Dedifferentiated amniotic fluid mesenchymal stem cell (primary cell): ENCODE data around the gene PPM1D.

Source experiments
- DNase-seq: peaks from one replicate; pipeline ENCODE4 v3.0.0-alpha.2; 2016; ENCODE audit errors: extremely low spot score

Gene PPM1D

DNA sequence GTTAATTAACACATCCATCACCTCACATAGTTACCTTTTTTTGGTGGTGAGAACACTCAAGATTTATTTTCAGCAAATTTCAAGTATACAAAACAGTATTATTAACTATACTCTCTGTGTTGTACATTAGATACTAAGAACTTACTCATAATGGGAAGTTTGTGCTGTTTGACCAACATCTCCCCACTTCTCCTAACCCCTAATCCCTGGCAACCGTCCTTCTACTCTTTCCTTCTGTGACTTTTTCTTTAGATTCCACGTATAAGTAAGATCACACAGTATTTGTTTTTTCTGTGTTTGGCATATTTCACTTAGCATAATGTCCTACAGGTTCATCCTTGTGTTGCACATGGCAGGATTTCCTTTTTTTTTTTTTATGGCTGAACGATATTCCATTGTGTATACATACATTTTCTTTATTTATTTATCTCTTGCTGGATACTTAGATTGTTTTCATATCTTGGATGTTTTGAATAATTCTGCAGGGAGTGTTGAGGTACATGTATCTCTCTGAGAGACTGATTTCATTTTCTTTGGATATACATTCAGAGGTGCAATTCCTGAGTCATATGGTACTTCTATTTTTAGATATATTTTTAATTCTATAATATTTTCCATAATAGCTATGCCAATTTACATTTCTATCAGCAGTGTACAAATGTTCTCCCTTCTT, 19.0 kb downstream of the PPM1D start:
- no peak for DNase-seq

DNA sequence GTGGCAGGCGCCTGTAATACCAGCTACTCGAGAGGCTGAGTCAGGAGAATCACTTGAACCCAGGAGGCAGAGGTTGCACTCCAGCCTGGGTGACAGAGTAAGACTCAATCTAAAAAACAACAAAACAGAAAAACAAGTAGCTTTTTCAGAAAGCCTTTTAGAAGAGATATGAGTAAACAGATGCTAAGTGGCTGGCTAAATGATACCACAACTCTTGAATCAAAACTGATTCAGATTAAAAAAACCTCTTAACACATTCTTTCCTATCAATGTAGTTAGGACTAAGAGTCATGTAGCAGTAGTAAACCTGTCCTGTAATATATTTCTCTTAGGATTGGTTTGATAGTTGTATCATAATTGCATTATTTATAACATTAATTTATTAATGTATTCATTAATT, 23.0 kb downstream of the PPM1D start:
- no peak for DNase-seq

DNA sequence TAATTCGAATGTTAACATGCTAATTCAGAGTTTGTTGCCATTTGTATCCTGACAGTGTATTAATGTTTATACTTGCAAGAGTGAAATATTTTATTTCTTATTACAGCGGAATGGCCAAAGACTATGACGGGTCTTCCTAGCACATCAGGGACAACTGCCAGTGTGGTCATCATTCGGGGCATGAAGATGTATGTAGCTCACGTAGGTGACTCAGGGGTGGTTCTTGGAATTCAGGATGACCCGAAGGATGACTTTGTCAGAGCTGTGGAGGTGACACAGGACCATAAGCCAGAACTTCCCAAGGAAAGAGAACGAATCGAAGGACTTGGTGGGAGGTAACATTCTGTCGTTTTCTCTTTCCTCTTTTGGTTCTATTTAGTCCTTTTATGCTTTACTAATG, 23.4 kb downstream of the PPM1D start:
- no peak for DNase-seq

DNA sequence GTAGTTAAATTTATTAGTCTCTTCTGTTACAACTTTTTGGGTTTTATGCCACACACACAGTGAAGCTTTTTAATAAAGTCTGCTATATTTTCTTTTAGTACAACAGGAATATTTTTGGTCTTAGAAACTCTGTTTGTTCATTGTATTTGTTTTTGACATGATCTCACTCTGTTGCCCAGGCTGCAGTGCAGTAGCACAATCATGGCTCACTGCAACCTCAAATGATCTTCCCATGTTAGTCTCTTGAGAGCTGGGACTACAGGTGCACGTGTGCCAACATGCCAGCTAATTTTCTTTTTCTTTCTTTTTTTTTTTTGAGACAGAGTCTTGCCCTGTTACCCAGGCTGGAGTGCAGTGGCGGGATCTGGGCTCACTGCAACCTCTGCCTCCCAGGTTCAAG, 27.1 kb downstream of the PPM1D start:
- DNase-seq: no peak

DNA sequence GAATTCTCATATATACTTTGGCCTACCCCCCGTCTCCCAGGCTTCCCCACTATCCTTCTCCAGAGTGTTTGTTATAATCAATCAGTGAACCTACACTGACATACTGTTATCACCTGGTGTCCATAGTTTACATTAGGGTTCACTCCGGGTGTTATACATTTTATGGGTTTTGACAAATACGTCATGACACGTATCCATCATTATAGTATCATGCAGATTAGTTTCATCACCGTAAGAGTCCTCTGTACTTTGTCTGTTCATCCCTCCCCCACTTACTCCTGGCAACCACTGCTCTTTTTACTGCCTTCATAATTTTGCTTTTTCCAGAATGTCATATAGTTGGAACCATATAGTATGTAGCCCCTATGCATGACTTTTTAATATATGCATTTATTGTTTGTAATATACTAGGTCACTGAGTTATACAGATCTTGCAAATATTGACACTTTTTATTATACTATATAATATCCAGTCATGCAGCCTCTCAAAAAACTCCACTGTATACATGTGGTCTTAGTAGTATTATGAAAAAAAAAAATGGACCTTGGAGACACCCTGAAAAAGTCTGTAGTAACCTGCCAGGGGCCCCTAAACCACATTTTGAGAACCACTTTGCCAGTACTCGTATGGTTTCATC, 28.4 kb downstream of the PPM1D start:
- no peak for DNase-seq

DNA sequence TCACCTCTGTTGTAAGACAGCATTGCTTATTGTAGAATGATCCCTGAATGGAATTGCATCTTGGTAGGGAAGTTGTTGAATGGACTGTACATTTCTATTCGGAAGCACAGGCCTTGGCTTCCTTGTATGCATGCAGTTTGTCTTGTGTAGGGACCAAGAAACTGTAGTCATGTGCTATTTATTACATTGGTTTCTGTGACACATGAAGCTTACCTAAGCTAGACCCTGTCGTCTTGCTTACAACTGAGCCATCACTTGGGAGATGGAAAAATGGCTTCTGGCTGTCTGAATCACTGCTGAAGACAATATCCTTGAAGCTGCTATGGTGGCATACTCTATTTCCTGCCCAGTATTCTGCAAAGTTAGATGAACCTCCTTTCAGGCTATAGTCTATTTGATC, 29.1 kb downstream of the PPM1D start:
- no peak for DNase-seq

DNA sequence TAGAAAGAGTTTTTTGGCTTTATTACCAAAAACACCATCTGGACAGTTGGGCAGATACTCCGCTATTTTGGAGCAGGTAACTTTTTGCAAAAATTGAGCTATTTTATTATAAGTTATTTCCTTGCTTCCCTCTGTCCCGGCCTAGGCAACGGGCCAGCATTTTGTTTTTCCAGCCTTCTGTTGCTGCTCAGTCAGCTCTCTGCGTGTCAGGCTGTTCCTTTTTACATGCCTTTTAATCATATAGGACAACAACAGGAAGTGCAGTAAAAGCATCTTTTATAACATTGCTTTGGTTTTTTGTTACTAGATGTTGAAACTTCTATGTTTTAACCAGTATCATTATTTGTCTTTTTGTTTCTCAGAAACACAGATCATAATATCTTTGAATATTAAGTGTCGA, 30.4 kb downstream of the PPM1D start:
- no peak for DNase-seq

DNA sequence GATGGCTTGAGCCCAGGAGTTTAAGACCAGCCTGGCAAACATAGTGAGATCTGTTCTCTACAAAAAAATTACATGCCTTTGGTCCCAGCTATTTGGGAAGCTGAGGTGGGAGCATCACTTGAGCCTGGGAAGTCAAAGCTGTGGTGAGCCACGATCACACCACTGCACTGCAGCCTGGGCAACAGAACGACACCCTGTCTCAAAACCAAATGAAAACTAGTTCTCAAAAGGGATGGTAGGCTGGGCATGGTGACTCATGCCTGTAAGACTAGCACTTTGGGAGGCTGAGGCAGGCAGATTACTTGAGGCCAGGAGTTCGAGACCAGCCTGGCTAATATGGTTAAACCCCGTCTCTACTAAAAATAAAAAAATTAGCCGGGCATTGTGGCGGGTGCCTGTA, 31.1 kb downstream of the PPM1D start:
- DNase-seq: no peak

DNA sequence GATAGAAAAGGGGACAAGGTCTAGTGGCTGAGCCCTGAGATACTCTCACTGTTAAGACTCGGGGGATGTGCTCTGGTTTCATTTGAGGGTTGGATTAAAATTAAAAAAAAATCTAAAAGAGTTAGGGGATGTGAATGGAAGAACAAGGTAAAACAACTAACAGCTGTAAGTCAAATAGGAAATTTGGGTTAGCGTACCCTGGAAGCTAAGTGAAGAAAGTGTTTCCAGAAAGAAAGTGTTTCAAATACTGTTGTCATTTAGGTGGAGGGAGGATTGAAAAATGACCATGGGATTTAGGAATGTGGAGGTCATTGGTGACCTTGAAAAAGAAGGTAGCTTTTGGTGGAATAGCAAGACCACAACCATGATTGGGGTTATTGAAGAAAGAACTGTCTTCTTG, 37.7 kb downstream of the PPM1D start:
- no peak for DNase-seq

DNA sequence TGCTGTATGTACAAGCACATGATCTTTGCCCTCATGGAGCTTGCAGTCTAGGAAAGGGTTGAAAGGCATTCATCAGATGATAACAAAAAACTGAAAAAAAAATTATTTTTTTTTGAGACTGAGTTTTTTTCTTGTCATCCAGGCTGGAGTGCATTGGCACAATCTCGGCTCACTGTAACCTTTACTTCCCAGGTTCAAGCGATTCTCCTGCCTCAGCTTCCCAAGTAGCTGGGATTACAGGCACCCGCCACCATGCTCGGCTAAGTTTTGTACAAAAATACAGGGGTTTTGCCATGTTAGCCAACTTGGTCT, 39.0 kb downstream of the PPM1D start:
- no peak for DNase-seq

DNA sequence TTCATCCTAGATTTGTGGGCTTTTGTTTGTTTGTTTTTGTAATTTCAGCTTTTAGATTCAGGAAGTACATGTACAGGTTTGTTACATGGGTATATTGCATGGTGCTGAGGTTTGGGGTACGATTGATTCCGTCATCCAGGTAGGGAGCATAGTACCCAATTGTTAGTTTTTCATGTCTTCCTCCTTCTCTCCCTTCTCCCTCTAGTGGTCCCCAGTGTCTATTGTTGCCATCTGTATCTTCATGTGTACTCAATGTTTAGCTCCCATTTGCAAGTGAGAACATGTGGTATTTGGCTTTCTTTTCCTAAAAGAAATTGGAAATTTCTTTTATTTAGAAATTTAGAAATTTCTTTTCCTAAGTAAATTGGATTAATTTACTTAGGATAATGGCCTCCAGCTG, 40.5 kb downstream of the PPM1D start:
- no peak for DNase-seq

DNA sequence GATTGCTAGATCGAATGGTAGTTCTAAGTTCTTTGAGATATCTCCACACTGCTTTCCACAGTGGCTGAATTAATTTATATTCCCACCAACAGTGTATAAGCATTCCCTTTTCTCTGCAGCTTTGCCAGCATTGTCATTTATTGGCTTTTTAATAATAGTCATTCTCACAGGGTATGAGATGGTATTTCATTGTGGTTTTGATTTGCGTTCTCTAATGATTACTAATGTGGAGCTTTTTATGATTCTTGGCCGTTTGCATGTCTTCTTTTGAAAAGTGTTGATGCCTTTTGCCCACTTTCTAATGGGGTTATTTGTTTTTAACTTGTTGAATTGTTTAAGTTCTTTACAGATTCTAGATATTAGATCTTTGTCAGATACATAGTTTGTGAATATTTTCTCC, 41.1 kb downstream of the PPM1D start:
- DNase-seq: no peak

DNA sequence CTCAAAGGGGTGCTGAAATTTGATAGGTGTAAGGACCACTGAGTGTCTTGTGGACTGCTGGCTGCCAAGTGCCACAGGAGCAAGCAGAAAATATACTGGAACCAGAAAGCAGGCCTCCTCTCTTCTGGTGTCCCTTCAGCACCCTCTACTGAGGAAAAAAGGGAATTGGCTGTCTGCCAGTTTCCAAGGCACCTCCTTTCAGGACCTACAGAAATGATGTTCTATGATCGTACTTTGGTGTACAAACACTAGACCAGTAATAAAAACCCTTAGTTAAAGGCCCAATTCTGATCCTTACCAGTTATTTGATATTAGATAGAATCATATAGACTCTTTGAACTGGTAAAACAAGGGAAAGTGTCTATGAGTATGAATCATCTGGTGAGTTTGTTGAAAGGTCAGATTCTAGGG, 41.8 kb downstream of the PPM1D start:
- peak; percentile 73 for DNase-seq

DNA sequence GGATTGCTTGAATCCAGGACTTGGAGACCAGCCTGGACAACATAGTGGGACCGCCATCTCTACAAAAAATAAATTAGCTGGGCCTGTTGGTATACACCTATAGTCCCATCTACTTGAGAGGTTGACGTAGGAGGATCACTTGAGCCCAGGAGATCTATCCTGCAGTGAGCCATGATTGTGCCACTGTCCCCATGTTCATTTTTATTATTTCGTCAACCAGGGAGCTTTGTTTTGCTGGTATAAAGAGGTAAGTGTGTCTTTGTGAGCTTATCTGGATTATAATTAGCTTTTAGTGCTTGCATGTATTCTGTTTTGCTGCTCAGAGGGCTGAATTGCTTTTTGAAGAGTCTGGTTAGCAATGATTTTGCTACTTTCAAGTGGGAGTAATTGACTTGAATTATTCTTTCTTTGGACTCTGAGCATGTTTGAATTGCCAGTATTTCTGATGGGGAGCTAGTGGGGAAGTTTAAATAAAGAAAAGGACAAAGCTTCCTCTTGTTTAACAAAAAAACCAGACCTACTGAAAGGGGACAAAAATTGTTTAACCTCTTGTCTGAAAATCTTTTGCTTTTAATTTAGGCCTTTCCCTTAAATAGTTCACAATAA, 46.0 kb downstream of the PPM1D start:
- no peak for DNase-seq

DNA sequence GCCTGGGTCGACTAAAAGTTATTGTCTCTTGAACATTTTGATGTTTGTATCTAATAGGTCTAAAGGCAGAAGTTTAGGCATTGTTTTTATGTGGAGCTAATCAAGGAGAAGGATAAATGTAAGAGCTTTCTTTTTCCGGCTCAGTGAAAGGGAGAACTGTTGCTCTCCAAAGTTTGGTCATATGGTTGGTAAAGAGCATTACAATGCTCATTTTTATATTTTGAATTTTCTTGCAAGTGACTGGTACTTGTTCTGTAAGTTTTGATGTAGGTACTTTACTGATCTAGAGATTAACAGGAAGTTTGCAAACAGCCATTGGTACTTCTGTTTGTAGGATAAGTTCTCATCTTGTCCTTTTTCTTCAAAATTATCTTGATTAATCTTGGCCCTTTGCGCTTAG, 46.7 kb downstream of the PPM1D start:
- no peak for DNase-seq

DNA sequence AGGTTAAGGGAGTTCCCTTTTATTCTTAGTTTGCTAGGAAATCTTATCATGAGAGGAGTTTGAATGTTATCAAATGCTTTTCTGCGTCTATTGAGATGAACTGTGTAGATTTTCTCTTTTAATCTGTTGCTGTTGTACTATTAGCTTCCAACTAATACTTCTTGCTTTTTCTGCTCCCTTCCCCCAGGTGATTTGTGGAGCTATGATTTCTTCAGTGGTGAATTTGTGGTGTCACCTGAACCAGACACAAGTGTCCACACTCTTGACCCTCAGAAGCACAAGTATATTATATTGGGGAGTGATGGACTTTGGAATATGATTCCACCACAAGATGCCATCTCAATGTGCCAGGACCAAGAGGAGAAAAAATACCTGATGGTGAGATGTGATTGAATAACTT, 47.7 kb downstream of the PPM1D start:
- DNase-seq: no peak

DNA sequence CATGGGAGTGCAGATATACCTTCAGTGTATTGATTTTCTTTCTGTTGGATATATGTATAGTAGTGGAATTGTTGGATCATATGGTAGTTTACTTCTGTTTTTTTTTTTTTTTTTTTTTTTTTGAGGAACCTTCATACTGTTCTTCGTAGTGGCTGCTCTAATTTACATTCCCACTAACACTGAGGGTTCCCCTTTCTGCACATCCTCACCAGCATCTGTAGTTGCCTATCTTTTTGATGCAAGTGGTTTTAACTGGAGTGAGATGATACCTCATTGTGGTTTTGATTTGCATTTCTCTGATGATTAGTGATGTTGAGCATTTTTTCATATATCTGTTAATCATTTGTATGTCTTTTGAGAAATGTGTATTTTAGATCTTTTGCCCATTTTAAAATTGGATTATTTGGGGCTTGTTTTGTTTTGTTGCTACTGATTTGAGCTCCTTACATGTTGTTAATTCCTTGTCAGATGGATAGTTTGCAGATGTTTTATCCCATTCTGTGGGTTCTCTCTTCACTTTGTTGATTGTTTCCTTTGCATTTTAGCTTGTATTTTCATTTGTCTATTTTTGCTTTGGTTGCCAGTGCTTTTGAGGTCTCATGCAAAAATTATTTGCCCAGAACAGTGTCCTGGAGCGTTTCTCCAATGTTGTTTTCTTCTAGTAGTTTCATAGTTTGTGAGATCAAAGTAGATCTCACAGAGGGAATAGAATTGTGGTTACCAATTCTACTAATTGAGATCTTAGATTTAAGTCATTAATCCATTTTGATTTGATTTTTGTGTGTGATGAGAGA, 52.7 kb downstream of the PPM1D start:
- DNase-seq: no peak

DNA sequence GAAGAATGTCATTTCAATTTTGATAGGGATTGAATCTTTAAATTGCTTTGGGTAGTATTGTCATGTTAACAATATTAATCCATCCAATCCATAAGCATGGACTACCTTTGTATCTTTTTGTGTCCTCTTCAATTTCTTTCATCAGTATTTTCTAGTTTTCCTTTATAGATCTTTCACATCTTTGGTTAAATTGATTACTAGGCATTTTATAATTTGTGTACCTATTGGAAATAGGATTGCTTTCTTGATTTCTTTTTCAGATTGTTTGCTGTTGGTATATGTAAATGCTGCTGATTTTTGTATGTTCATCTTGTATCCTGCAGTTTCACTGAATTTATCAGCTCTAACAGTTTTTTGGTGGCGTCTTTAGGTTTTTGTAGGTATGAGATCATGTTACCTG, 53.6 kb downstream of the PPM1D start:
- DNase-seq: no peak

DNA sequence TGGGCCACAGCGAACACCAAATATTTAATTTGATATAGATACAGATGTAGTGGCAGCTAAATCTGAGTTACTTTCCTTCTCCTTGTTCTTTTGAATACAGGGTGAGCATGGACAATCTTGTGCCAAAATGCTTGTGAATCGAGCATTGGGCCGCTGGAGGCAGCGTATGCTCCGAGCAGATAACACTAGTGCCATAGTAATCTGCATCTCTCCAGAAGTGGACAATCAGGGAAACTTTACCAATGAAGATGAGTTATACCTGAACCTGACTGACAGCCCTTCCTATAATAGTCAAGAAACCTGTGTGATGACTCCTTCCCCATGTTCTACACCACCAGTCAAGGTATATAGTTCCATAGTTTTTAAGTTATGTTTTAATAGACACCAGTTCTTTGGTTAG, 56.5 kb downstream of the PPM1D start:
- no peak for DNase-seq

DNA sequence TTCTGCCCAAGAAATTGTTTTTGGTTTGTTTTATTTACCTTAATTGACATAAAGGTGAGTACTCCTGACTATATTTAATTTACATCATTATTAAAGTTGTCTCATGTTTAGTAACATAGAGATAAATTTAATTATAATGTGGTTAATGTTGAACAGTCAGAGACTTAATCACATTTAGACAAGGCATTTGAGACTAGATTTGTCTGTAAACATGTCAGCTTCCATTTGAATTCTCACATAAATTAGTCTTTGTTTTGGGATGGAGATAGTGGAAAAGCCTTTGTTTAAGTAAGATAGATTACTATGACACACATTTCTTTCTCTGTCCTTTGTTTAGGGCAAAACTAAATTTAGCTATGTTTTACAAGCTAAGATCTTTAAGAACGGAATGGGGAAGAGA, 59.2 kb downstream of the PPM1D start:
- no peak for DNase-seq

DNA sequence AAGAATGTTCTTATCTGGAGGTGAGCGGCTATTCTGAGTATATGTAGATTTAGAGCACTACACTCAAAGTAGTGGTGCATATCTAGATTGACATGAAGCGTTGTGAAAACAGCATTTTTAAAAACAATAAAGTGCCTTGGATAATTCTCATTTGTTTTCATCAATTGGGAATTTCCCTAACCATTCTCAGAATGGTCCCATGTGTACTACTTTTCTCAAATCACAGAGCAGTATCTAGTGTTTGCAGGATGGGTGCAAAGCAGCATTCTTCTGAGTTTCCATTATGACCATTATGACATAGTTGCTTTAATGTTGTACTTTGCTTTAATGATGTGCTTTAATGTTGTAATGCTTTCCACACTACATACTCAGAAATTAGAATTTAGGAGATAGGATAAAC, 61.5 kb downstream of the PPM1D start:
- no peak for DNase-seq

DNA sequence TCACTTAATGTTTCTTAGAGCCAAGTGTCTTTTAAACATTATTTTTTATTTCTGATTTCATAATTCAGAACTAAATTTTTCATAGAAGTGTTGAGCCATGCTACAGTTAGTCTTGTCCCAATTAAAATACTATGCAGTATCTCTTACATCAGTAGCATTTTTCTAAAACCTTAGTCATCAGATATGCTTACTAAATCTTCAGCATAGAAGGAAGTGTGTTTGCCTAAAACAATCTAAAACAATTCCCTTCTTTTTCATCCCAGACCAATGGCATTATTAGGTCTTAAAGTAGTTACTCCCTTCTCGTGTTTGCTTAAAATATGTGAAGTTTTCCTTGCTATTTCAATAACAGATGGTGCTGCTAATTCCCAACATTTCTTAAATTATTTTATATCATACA, 64.0 kb downstream of the PPM1D start:
- no peak for DNase-seq

DNA sequence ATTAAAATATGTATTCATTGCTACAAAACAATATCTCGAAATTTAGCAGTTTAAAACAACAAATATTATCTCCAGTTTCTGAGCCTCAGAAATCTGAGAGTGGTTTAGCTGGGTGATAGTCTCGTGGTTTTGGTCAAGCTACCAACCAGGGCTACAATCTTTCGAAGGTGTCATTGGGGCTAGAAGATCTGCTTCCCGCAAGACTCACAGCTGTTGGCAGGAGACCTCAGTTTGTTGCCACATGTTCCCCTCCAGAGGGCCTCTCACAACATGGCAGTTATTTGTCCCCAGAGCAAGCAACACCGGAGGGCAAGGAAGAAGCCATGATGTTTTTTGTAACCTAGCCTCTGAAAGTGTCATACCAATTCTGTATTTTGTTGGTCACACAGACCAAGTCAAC, 65.6 kb downstream of the PPM1D start:
- DNase-seq: no peak
